ENCODE measurements around the gene LNX1. TPM values are rescaled to one million over a fixed set of nuclear protein-coding genes. Genes with fewer than 3 reads are reported as not detected.

LNX1 gene
- total RNA-seq, 1 experiment from 2014 or later = 1.7 TPM

DNA sequence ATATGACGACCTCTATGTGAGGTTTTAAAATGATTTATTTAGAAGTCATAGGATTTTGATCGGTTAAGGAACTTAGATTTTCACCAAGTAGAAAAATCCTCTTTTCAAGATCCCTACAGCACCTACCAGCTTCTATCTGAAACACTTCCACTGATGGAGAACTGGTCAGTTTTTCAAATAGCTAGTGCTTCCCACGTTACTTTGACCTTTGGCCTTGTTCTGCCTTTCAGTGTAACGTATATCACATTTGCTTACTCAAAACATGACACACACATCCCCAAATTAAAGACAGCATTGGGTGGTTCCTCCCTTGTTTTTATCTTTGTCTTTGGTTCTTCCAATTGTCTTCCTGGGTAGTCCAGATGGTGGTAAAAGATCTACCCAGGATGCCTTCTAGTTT is 6.6 kb downstream of the LNX1 start:
- no peak overlapping the region for H2BK120ac ChIP-seq (ENCODE audit: low read depth, low read length, poor library complexity, severe bottlenecking)
- Mint-ChIP-seq H3K27ac (no peak overlapping the region), H3K36me3 (ENCODE audit: insufficient read depth in 1 of 3, low read depth in 3 of 3) (no peaks in the 10 kb centered on the region)

More for the DNA sequence above, 6.6 kb downstream of the LNX1 start:
- Histone ChIP-seq H3K4me1 (ENCODE audit: insufficient read depth, low read length) (no peaks in the 10 kb centered on the region), H4K91ac (ENCODE audit: insufficient read length, low read depth, low read length) (no peak overlapping the region), H3K79me1 (ENCODE audit: insufficient read depth, low read depth, low read length, poor library complexity, severe bottlenecking) (no peaks in the 10 kb centered on the region), H3K56ac (ENCODE audit: insufficient read length, low read depth, low read length) (no peak overlapping the region), H3K79me2 (ENCODE audit: insufficient read depth, low read length) (no peaks in the 10 kb centered on the region), H3K27ac (ENCODE audit: insufficient read length, low read depth, low read length) (no peak overlapping the region), H3K18ac (ENCODE audit: insufficient read length, low read depth, low read length) (no peak overlapping the region), H2BK20ac (ENCODE audit: low read depth, low read length, poor library complexity, severe bottlenecking) (no peak overlapping the region), H4K20me1 (ENCODE audit: control insufficient read depth, insufficient read depth, insufficient read length) (no peaks in the 10 kb centered on the region), H2BK12ac (ENCODE audit: insufficient read length, low read depth, low read length) (no peak overlapping the region), H2AK5ac (ENCODE audit: insufficient read length, low read length) (no peak overlapping the region), H3K23me2 (ENCODE audit: insufficient read length, low read depth, low read length, poor library complexity, severe bottlenecking) (no peaks in the 10 kb centered on the region), H3K9me3 (ENCODE audit: control insufficient read depth, low read depth, low read length) (no peaks in the 10 kb centered on the region), H3T11ph (ENCODE audit: low read length) (no peak overlapping the region), H4K8ac (replicated peaks; ENCODE audit: insufficient read length, low read depth, low read length) (no peak overlapping the region), H3K27me3 (ENCODE audit: insufficient read depth, low read length) (no peaks in the 10 kb centered on the region), H2BK15ac (ENCODE audit: low read depth, low read length) (no peak overlapping the region), H2BK5ac (ENCODE audit: insufficient read length, low read length) (no peak overlapping the region), H3K4me2 (ENCODE audit: insufficient read depth, insufficient read length, low read length) (no peak overlapping the region), H2AFZ (ENCODE audit: low read length) (no peak overlapping the region), H3K9ac (ENCODE audit: extremely low read depth, insufficient read length, low read length) (no peak overlapping the region), H3K4ac (ENCODE audit: low read depth, low read length) (no peak overlapping the region), H3K23ac (ENCODE audit: insufficient read length, low read depth, low read length) (no peak overlapping the region), H3K14ac (ENCODE audit: insufficient read depth, low read length) (no peak overlapping the region), H4K5ac (ENCODE audit: insufficient read length, low read depth, low read length) (no peak overlapping the region)
- H3K4me1 Mint-ChIP-seq = peaks cover 3 to 7% of the 10 kb centered on the region in 2 experiments; a peak in 3 of 4 replicates
- H3K27me3 Mint-ChIP-seq (ENCODE audit: low read depth) = no peaks in the 10 kb centered on the region
- H3K4me3 Mint-ChIP-seq = no peak overlapping the region
- no peak for DNase-seq
- TF ChIP-seq, protein P1, sequence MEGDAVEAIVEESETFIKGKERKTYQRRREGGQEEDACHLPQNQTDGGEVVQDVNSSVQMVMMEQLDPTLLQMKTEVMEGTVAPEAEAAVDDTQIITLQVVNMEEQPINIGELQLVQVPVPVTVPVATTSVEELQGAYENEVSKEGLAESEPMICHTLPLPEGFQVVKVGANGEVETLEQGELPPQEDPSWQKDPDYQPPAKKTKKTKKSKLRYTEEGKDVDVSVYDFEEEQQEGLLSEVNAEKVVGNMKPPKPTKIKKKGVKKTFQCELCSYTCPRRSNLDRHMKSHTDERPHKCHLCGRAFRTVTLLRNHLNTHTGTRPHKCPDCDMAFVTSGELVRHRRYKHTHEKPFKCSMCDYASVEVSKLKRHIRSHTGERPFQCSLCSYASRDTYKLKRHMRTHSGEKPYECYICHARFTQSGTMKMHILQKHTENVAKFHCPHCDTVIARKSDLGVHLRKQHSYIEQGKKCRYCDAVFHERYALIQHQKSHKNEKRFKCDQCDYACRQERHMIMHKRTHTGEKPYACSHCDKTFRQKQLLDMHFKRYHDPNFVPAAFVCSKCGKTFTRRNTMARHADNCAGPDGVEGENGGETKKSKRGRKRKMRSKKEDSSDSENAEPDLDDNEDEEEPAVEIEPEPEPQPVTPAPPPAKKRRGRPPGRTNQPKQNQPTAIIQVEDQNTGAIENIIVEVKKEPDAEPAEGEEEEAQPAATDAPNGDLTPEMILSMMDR (conservative IDR thresholded peaks at IDR 0.05) = no peak
- no CpG with 5 or more reads among the region's 4 CpGs for WGBS (ENCODE audit: extremely low coverage, insufficient read length, low lambda C conversion rate)
- no peaks in the 10 kb centered on the region for H3K9me3 Mint-ChIP-seq
